Measurements from ENCODE around the gene SORBS1. TPM values are rescaled to one million over a fixed set of nuclear protein-coding genes. Genes with fewer than 3 reads are reported as not detected.

The SORBS1 gene
- total RNA-seq, 2 experiments from 2014 or later: 0.57 to 3.1 TPM

GRCh38 chr10:95533590-95533989 is 27.6 kb downstream of the SORBS1 start:
- no peak overlapping the region for H3K4me2 ChIP-seq (ENCODE audit: low read length)
- H3K9me2 ChIP-seq (ENCODE audit: insufficient read depth, low read length): no peaks in the 10 kb centered on the region
- no peak for DNase-seq (ENCODE audit: low spot score)
- H3K9me3 ChIP-seq (ENCODE audit: low read length): no peaks in the 10 kb centered on the region
- CTCF ChIA-PET (ENCODE audit: unreplicated experiment): no interaction called here
- no peak overlapping the region for H3K4me3 ChIP-seq (ENCODE audit: low read depth, low read length, poor library complexity, severe bottlenecking)
- H4K20me1 ChIP-seq (ENCODE audit: insufficient read depth, low read length): no peaks in the 10 kb centered on the region
- POLR2A ChIA-PET: interaction anchor here (0.6 kb wide), 1 partner anchor 141 kb away, joined by 3 read pairs; no protein-coding TSS in a partner anchor
- H3K79me2 ChIP-seq (ENCODE audit: insufficient read depth, low read depth, low read length): no peaks in the 10 kb centered on the region
- TF ChIP-seq EZH2phosphoT487 (IDR thresholded peaks at IDR 0.05; ENCODE audit: borderline replicate concordance, low read depth, low read length): no peak
- TF ChIP-seq, protein P1, sequence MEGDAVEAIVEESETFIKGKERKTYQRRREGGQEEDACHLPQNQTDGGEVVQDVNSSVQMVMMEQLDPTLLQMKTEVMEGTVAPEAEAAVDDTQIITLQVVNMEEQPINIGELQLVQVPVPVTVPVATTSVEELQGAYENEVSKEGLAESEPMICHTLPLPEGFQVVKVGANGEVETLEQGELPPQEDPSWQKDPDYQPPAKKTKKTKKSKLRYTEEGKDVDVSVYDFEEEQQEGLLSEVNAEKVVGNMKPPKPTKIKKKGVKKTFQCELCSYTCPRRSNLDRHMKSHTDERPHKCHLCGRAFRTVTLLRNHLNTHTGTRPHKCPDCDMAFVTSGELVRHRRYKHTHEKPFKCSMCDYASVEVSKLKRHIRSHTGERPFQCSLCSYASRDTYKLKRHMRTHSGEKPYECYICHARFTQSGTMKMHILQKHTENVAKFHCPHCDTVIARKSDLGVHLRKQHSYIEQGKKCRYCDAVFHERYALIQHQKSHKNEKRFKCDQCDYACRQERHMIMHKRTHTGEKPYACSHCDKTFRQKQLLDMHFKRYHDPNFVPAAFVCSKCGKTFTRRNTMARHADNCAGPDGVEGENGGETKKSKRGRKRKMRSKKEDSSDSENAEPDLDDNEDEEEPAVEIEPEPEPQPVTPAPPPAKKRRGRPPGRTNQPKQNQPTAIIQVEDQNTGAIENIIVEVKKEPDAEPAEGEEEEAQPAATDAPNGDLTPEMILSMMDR (conservative IDR thresholded peaks at IDR 0.05; ENCODE audit: low read length): no peak
- intact Hi-C loops (cut with micrococcal nuclease; ENCODE audit: unreplicated experiment): no loop called here
- no peak overlapping the region for H2AFZ ChIP-seq (ENCODE audit: low read length)
- no TSS peak for BruUV-seq (replicated peaks)
- H3K36me3 ChIP-seq (ENCODE audit: insufficient read depth, low read length): no peaks in the 10 kb centered on the region
- no peak overlapping the region for H3K27ac ChIP-seq (ENCODE audit: low read depth, low read length, poor library complexity, severe bottlenecking)
- H3K4me1 ChIP-seq (ENCODE audit: insufficient read depth, low read length, poor library complexity, severe bottlenecking): no peaks in the 10 kb centered on the region

DNA sequence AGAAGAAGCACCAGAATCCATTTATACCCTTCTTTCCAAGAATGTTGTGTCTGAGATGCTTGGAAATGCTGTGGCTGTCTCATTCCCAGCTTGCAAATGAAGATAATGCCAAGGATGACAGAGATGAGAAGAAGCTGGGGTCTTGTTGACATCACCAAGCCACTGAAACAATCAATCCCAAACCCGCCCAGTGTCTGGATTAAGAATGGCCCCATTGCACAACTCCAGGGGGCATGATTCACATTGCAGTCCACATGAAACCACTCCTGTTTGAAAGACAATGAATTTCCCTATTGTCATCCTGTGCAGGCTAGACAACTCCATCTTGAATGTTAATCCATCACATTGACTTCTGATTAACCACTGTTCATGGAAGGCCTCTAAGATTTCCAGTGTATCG is 28.6 kb downstream of the SORBS1 start:
- H3K27ac ChIP-seq (ENCODE audit: low read depth, low read length, poor library complexity, severe bottlenecking): no peak overlapping the region
- intact Hi-C loops (cut with micrococcal nuclease; ENCODE audit: unreplicated experiment): no loop called here
- H3K79me2 ChIP-seq (ENCODE audit: insufficient read depth, low read depth, low read length): no peaks in the 10 kb centered on the region
- no peaks in the 10 kb centered on the region for H3K9me2 ChIP-seq (ENCODE audit: insufficient read depth, low read length)
- no peaks in the 10 kb centered on the region for H3K9me3 ChIP-seq (ENCODE audit: low read length)
- no peaks in the 10 kb centered on the region for H3K36me3 ChIP-seq (ENCODE audit: insufficient read depth, low read length)
- H3K4me1 ChIP-seq (ENCODE audit: insufficient read depth, low read length, poor library complexity, severe bottlenecking): no peaks in the 10 kb centered on the region
- TF ChIP-seq, protein P1 (conservative IDR thresholded peaks at IDR 0.05; ENCODE audit: low read length): no peak
- no peak for TF ChIP-seq EZH2phosphoT487 (IDR thresholded peaks at IDR 0.05; ENCODE audit: borderline replicate concordance, low read depth, low read length)
- DNase-seq (ENCODE audit: low spot score): no peak
- ChIA-PET CTCF (ENCODE audit: unreplicated experiment) (no interaction called here), POLR2A (interaction anchor here (0.7 kb wide), 1 partner anchor 12 kb away, joined by 4 read pairs; no protein-coding TSS in a partner anchor)
- BruUV-seq (replicated peaks): no TSS peak
- no peak overlapping the region for H3K4me2 ChIP-seq (ENCODE audit: low read length)
- no peak overlapping the region for H3K4me3 ChIP-seq (ENCODE audit: low read depth, low read length, poor library complexity, severe bottlenecking)
- H2AFZ ChIP-seq (ENCODE audit: low read length): no peak overlapping the region
- no peaks in the 10 kb centered on the region for H4K20me1 ChIP-seq (ENCODE audit: insufficient read depth, low read length)

DNA sequence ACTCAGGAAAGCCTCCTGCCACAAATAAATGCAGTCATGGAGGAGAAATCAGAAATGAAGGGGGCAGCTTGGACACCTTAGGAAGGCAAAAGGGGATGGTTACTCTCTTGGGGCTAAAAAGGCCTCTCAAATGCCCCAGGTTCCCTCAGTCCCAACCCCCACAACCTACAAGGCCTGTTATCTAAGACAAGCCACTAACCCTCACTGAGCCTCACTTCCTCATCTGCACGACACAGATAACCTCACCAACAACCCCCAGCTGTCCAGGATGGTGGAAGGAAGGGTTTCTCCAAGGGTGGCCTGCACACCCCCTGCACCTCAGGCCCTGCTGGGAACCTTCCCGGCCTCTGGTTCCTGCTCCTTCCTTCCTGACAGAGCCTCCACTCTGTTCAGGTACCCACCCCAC is 29.2 kb downstream of the SORBS1 start:
- DNase-seq (ENCODE audit: low spot score): no peak
- no peaks in the 10 kb centered on the region for H3K36me3 ChIP-seq (ENCODE audit: insufficient read depth, low read length)
- H3K4me2 ChIP-seq (ENCODE audit: low read length): no peak overlapping the region
- H3K4me3 ChIP-seq (ENCODE audit: low read depth, low read length, poor library complexity, severe bottlenecking): no peak overlapping the region
- no peak overlapping the region for H2AFZ ChIP-seq (ENCODE audit: low read length)
- no peaks in the 10 kb centered on the region for H3K4me1 ChIP-seq (ENCODE audit: insufficient read depth, low read length, poor library complexity, severe bottlenecking)
- CTCF ChIA-PET (ENCODE audit: unreplicated experiment): no interaction called here
- no peaks in the 10 kb centered on the region for H3K9me3 ChIP-seq (ENCODE audit: low read length)
- intact Hi-C loops (cut with micrococcal nuclease; ENCODE audit: unreplicated experiment): no loop called here
- no peaks in the 10 kb centered on the region for H3K9me2 ChIP-seq (ENCODE audit: insufficient read depth, low read length)
- TF ChIP-seq EZH2phosphoT487 (IDR thresholded peaks at IDR 0.05; ENCODE audit: borderline replicate concordance, low read depth, low read length): no peak
- TF ChIP-seq, protein P1 (conservative IDR thresholded peaks at IDR 0.05; ENCODE audit: low read length): no peak
- H3K79me2 ChIP-seq (ENCODE audit: insufficient read depth, low read depth, low read length): no peaks in the 10 kb centered on the region
- no peaks in the 10 kb centered on the region for H4K20me1 ChIP-seq (ENCODE audit: insufficient read depth, low read length)
- BruUV-seq (replicated peaks): no TSS peak
- POLR2A ChIA-PET: interaction anchor here (0.7 kb wide), 1 partner anchor 11 kb away, joined by 4 read pairs; no protein-coding TSS in a partner anchor
- no peak overlapping the region for H3K27ac ChIP-seq (ENCODE audit: low read depth, low read length, poor library complexity, severe bottlenecking)
